ENCODE data around the gene SPRED2.

SPRED2 gene

DNA sequence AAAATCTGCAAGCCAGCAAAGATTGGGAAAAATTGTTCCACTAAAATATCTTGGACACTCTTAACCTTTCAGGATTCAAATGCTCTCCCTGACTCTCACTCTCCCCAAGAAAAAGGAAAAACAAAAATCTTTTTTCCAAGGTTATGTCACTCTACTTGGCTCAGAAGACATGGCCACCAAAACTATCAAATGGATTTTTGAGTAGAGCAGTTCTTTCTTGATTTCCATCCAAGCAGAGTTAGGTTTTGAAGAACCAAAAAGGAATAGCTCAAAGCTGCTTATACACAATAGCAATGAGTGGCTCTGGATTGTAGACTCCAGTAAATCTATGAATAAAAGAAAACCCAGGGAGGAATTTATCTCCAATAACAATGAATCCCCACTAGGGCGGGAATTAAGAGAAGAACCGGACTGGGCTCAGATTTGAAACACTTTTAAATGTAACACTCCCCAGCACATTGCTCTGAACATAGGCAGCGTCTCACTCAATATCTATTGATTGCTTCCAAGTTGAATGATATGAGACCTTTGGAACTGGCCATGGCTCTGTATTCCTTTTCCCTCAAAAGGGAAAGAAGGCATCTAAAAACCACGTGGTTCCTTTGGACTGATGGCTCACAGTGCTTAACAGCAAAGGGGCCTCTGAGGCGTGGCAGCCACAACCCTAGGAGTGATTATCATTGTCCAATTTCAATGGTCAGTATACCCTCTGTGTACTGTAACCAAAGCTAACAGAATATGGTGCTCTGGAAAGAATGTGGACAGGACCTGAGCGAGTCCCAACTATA is 68.3 kb downstream of the SPRED2 start:
- no peak for DNase-seq

- no peak for DNase-seq
Observed at GRCh38 chr2:65361623-65362022, 70.8 kb downstream of the SPRED2 start.

GRCh38 chr2:65360441-65360840 is 72.0 kb downstream of the SPRED2 start:
- no peak for DNase-seq

DNA sequence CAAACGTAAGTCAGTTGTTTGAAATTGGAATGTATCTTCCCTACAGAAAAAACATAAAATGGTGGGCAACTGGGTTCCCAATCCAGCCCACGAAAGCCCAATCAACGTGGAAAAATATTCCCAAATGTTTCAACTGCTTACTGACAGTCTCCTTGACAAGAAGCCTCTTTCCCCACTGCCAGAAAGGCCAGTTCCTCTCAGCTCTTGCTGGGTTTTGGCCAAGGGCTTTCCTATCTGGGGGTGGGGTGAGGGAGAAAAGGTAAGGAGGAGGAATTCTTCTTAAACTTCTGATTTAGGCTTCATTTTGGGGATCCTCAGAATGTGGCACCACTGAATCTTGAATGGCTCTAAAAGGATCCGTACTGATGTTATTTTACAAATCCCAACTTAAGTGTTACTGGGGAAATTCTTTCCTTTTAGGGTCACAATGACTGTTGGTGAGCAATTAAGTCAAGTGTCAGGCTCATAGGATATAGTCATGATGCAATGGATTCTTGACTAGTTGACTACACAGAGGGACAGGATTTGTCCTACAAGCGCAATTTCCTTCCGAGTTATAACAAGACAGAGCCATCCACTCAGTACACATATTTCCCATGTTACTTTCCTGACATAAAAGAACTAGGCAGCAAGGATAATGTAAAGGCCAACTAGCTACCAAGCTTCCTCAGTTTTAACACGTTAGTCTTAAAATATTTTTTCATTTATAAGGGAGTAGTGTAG is 73.6 kb downstream of the SPRED2 start:
- no peak for DNase-seq

GRCh38 chr2:65357959-65358294 is 74.5 kb downstream of the SPRED2 start:
- no peak for DNase-seq

- DNase-seq, result no peak
Observed at GRCh38 chr2:65357095-65357958, 75.1 kb downstream of the SPRED2 start.

GRCh38 chr2:65355186-65355831 is 77.1 kb downstream of the SPRED2 start:
- no peak for DNase-seq

- no peak for DNase-seq
Observed at GRCh38 chr2:65354773-65355172, 77.6 kb downstream of the SPRED2 start.

DNA sequence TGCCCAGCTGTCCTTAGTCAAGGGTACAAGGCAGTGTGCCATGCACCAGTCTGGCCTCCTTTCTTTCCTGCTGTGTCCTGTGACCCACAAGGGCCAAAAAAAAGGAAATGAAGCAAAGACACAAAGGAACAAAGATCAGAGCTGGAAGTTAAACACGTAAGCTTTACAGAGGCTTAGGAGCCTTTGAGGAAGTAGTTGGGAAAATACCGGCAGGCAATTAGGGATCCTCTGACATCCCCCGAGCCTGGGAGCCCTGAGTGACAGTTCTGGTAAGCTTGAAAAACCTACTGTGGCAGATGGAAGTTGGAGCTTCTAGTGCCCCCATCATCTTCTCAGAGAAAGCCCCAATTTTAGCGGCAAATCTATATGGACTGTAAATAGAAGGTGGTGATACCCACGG is 78.5 kb downstream of the SPRED2 start:
- no peak for DNase-seq

DNA sequence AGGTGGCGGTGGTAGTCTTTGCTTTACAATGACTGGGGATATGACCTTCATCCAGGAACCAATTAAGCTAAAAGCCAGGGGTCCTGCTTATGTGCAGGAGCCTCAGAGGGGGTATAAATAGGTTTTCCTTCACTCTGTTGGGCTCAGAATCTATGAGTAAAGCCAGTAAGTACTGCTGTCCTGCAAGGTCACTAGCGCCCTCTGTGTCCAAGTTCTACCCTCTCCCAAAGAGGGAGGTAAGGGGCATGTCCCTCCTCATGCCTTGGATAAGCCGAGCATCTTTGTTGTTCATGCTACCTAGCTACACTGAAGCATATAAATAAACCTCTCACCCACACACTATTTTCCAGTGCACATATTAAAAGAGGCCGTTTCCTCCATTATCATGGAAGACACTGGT is 79.4 kb downstream of the SPRED2 start:
- no peak for DNase-seq

- DNase-seq, result no peak
Observed at GRCh38 chr2:65351948-65352595, 80.3 kb downstream of the SPRED2 start.

GRCh38 chr2:65351234-65351947 is 81.0 kb downstream of the SPRED2 start:
- DNase-seq, result no peak

DNA sequence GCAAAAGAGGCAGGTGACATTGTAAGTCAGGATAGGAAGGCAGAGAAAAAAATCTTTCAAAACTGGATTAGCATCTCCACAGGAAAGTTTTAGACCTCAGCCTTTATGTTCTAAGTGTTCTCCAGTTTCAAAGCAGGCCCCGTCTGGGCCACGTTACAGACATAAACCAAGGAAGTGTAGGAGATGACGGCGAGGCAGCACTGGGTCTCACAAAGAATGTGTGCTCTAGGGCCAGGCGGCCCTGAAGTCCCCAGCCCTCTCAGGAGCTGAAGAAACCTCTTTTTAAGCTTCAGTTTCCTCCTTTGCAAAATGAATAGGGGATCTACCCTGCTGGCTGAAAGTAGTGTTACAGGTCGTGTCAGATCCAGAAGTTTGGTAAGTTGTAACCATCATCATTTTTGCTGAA is 81.7 kb downstream of the SPRED2 start:
- no peak for DNase-seq

- DNase-seq, result no peak
Observed at GRCh38 chr2:65349863-65350262, 82.5 kb downstream of the SPRED2 start.

DNA sequence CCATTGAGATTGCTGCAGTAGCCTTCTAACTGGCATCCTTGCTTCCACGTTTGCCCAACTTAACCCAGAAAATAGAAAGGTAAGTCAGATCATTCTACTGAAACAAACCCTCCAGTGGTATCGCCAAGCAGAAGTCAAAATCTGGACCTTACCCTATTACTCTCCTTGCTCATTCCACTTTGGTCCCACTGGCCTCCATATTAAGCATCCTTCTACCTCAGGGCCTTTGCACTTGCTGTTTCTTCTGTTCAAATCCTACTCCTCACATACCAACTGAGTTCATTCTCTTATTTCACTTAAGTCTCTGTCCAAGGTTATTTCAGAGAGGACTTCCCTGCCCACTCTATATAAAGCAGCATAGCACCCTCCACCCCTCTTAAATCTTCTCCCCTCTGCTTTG is 84.5 kb downstream of the SPRED2 start:
- DNase-seq, result no peak

DNA sequence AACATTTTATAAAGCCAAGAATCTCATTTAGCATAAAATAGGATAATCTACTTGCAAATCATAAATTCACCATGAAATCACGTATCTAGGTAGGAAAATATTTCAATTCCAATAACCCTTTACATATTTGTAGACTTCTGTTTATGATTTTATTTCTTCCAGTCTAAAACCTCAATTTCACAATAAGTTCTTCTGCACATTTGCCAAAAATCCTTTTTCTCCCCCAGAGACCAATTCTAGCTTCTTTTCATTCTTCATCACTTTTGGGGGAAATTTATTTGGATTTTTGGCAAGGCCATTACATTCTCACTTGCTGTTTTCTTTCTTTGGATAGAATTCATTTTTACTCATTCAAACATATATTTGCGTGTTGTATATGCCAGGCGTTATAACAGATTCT is 86.8 kb downstream of the SPRED2 start:
- no peak for DNase-seq

- no peak for DNase-seq
Observed at GRCh38 chr2:65344689-65345088, 87.7 kb downstream of the SPRED2 start.

DNA sequence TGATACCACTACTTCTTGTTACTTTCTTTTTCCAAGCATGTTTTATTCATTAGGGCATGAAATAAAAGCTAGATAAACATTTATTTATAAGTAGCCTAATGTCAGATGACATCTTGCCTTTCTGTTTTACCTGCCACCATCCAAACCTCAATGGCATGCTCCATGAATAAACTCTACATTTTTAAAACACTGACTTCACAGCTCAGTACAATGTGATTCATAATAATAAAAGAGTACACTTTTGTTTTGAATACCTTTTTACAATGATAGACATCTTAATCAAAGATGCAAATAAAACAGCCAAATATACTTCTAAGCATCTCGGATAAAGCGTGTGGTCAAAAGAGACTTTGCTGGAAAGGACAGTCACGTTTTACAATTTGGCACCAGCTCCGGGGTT is 88.2 kb downstream of the SPRED2 start:
- DNase-seq, result no peak

GRCh38 chr2:65343386-65343785 is 89.0 kb downstream of the SPRED2 start:
- no peak for DNase-seq

DNA sequence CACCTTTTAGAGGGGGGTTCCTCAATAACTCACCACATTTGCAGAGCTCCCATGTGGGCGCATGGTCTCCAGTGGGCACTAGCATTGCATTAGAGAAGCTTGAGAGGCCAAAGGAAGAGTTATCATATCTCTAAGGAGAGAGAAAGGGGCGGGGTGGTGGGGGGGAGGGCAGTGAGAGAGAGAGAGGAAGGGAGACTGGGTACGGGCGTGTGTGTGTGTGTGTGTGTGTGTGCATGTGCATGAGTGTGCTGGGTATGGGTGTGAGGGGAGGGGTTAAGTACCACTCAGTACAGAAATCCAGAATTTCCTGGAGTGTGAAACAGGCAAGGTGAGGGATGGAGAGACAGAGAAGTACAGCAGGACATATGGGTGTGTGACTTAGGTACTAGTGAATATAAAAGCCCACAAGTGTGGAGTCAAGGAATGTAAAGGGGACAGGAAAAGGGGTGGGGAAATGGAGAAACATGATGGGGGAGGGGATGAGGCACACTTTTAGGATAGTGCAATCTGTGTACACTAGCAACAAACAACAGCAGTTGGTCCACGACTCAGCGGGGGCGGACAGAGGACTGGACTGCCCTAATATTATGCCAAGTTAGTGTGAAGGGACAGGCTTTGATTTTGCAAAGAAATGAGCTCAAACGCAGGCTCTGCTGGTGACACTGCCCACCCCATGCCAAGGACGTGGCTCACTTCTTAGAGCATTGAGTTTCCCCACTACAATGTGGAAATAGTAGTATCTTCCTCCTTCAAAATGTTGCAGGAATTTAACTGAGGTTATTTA is 91.3 kb downstream of the SPRED2 start:
- DNase-seq, result no peak

DNA sequence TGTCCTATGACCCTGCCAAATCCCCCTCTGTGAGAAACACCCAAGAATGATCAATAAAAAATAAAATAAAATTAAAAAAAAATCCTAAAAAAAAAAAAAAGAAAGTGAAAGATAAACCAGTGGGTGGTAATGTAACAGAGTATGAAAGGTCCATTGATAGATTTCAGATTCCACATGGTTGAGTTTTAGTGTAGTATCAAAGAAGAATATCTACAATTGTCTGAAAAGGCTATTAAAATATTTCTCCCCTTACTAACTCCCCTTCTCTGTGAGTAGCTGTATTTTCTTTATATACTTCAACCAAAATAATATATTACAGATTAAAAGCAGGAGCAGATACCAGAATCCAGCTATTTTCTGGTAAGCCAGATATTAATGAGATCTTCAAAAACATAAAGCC is 92.8 kb downstream of the SPRED2 start:
- DNase-seq, result no peak

Data from GOT3 (cell line).